Activated naive CD8-positive, alpha-beta T cell (primary cell): ENCODE measurements around the gene WFDC12.
"Not testable (repeated sequence)": the region's sequence is repeated elsewhere in the genome, so short reads cannot be mapped to it uniquely, and the experiment has no call there.

Experiments
- H3K27ac Mint-ChIP-seq: one replicate; pipeline ENCODE4 v1.8.0; 2021; ENCODE audit warnings: mixed read lengths
- H3K27me3 Mint-ChIP-seq: one replicate; pipeline ENCODE4 v1.8.0; 2021; ENCODE audit warnings: mixed read lengths
- H3K36me3 Mint-ChIP-seq: one replicate; pipeline ENCODE4 v1.8.0; 2021; ENCODE audit warnings: mixed read lengths
- H3K4me1 Mint-ChIP-seq: one replicate; pipeline ENCODE4 v1.8.0; 2021; ENCODE audit warnings: low read depth, mixed read lengths
- H3K4me3 Mint-ChIP-seq: one replicate; pipeline ENCODE4 v1.8.0; 2021; ENCODE audit warnings: mild to moderate bottlenecking, mixed read lengths
- H3K9me3 Mint-ChIP-seq: one replicate; pipeline ENCODE4 v1.8.0; 2021; ENCODE audit warnings: low read depth, mixed read lengths

WFDC12 gene

DNA sequence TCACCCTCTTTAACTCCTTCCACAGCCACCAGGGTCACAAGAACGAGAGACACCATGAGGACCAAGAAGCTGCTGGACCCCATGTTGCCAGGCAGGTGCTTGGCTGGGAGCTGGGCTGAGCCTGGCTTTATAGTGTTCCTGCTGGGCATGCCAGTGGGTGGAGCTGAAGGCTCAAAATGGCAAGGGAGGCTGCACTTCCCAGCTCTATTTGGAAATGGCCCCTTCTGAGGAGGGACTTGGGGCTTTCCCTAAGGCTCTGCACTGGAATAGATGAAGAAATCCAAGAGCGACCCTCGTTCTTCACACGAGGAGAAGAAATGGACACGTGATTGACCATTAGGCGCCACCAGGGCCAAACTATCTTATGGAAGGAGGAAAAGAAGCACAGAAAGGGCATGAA, at the start of gene WFDC12:
TSS of gene WFDC12 (minus strand) at position 101 of the 400 bp plus-strand sequence. CDS start at position 83, 18 bp downstream.
- Mint-ChIP-seq H3K4me3 (no peak within 1 kb of the TSS), H3K36me3 (peaks cover 3% of the 10 kb centered on the region), H3K27me3 (peaks cover 25% of the 10 kb centered on the region), H3K4me1 (no peaks in the 10 kb centered on the region), H3K27ac (no peak within 1 kb of the TSS), H3K9me3 (no peaks in the 10 kb centered on the region)

GRCh38 chr20:45173522-45173921, 49.3 kb upstream of the WFDC12 start:
- peaks cover 16% of the 10 kb centered on the region for H3K27me3 Mint-ChIP-seq
- peaks cover 4% of the 10 kb centered on the region for H3K9me3 Mint-ChIP-seq
- no peak overlapping the region for H3K4me3 Mint-ChIP-seq
- peaks cover 4% of the 10 kb centered on the region for H3K36me3 Mint-ChIP-seq
- no peaks in the 10 kb centered on the region for H3K4me1 Mint-ChIP-seq
- no peak overlapping the region for H3K27ac Mint-ChIP-seq

DNA sequence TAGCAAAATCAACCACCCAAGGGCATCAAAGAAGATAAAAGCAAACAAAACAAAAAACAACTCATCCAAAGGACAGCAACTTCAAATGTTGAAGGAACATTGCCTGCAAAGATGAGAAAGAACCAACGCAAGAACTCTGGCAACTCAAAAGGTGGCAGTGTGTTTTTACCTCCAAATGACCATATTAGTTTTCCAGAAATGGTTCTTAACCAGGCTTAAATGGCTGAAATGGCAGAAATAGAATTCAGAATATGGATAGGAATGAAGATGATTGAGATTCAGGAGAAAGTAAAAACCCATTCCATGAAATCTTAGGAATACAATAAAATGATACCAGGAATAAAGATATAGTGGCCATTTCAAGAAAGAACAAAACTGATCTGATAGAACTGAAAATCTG, 40.6 kb upstream of the WFDC12 start:
- Mint-ChIP-seq H3K27ac (no peak overlapping the region), H3K36me3 (peaks cover 3% of the 10 kb centered on the region), H3K27me3 (peaks cover 37% of the 10 kb centered on the region), H3K4me1 (no peaks in the 10 kb centered on the region), H3K4me3 (no peak overlapping the region), H3K9me3 (peaks cover 28% of the 10 kb centered on the region)

GRCh38 chr20:45163083-45163803, 39.0 kb upstream of the WFDC12 start:
- Mint-ChIP-seq H3K27me3 (peaks cover 37% of the 10 kb centered on the region), H3K9me3 (peaks cover 37% of the 10 kb centered on the region), H3K36me3 (peaks cover 9% of the 10 kb centered on the region)

GRCh38 chr20:45157962-45158361, 33.7 kb upstream of the WFDC12 start:
- Mint-ChIP-seq H3K4me3 (no peak overlapping the region), H3K27ac (no peak overlapping the region), H3K36me3 (peaks cover 13% of the 10 kb centered on the region), H3K27me3 (peaks cover 30% of the 10 kb centered on the region), H3K9me3 (peaks cover 28% of the 10 kb centered on the region), H3K4me1 (no peaks in the 10 kb centered on the region)

More at GRCh38 chr20:45163083-45163803, 39.0 kb upstream of the WFDC12 start:
- Mint-ChIP-seq H3K4me1 (no peaks in the 10 kb centered on the region), H3K27ac (no peak overlapping the region), H3K4me3 (no peak overlapping the region)

DNA sequence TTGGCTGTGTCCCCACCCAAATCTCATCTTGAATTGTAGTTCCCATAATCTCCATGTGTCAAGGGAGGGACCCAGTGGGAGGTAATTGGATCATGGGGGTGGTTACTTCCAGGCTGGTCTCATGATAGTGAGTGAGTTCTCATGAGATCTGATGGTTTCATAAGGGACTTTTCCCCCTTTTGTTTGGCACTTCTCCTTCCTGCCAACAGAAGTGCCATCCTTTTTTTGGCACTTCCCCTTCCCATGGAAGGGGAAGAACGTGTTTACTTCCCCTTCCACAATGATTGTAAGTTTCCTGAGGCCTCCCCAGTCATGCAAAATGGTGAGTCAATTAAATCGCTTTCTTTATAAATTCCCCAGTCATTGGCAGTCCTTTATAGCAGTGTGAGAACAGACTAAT, 32.4 kb upstream of the WFDC12 start:
- Mint-ChIP-seq H3K36me3 (peaks cover 10% of the 10 kb centered on the region), H3K9me3 (peaks cover 19% of the 10 kb centered on the region), H3K4me1 (no peaks in the 10 kb centered on the region), H3K4me3 (no peak overlapping the region), H3K27ac (no peak overlapping the region), H3K27me3 (peaks cover 23% of the 10 kb centered on the region)

DNA sequence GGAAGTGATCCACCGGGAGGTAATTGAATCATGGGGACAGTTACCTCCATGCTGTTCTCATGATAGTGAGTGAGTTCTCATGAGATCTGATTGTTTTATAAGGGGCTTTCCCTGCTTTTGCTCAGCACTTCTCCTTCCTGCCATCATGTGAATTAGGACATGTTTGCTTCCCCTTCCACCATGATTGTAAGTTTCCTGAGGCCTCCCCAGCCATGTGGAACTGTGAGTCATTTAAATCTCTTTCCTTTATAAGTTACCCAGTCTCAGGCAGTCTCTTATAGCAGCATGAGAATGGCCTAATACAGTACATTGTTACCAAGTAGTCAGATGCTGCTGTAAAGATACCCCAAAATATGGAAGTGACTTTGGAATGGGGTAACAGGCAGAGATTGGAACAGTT, 30.5 kb upstream of the WFDC12 start:
- H3K36me3 Mint-ChIP-seq, H3K4me3 Mint-ChIP-seq, H3K27ac Mint-ChIP-seq, H3K4me1 Mint-ChIP-seq: not testable (repeated sequence)
- H3K27me3 Mint-ChIP-seq: peaks cover 19% of the 10 kb centered on the region
- H3K9me3 Mint-ChIP-seq: peaks cover 14% of the 10 kb centered on the region

GRCh38 chr20:45154183-45154582, 29.9 kb upstream of the WFDC12 start:
- peaks cover 21% of the 10 kb centered on the region for H3K27me3 Mint-ChIP-seq
- no peaks in the 10 kb centered on the region for H3K4me1 Mint-ChIP-seq
- H3K36me3 Mint-ChIP-seq: peaks cover 9% of the 10 kb centered on the region
- H3K27ac Mint-ChIP-seq: no peak overlapping the region
- H3K4me3 Mint-ChIP-seq: no peak overlapping the region
- peaks cover 10% of the 10 kb centered on the region for H3K9me3 Mint-ChIP-seq

- H3K4me3 Mint-ChIP-seq: no peak overlapping the region
- peaks cover 6% of the 10 kb centered on the region for H3K9me3 Mint-ChIP-seq
- peaks cover 18% of the 10 kb centered on the region for H3K27me3 Mint-ChIP-seq
- H3K36me3 Mint-ChIP-seq: peaks cover 5% of the 10 kb centered on the region
- H3K4me1 Mint-ChIP-seq: no peaks in the 10 kb centered on the region
- H3K27ac Mint-ChIP-seq: no peak overlapping the region
Measured at GRCh38 chr20:45153752-45154151, 29.5 kb upstream of the WFDC12 start.

GRCh38 chr20:45153147-45153546, 28.9 kb upstream of the WFDC12 start:
- Mint-ChIP-seq H3K36me3 (peaks cover 3% of the 10 kb centered on the region), H3K4me1 (no peaks in the 10 kb centered on the region), H3K27ac (no peak overlapping the region), H3K27me3 (peaks cover 22% of the 10 kb centered on the region), H3K9me3 (no peaks in the 10 kb centered on the region), H3K4me3 (no peak overlapping the region)

- Mint-ChIP-seq H3K27me3 (peaks cover 24% of the 10 kb centered on the region), H3K4me1 (no peaks in the 10 kb centered on the region), H3K27ac (no peak overlapping the region), H3K4me3 (no peak overlapping the region), H3K9me3 (no peaks in the 10 kb centered on the region), H3K36me3 (peaks cover 3% of the 10 kb centered on the region)
Measured at GRCh38 chr20:45152405-45152804, 28.1 kb upstream of the WFDC12 start.

DNA sequence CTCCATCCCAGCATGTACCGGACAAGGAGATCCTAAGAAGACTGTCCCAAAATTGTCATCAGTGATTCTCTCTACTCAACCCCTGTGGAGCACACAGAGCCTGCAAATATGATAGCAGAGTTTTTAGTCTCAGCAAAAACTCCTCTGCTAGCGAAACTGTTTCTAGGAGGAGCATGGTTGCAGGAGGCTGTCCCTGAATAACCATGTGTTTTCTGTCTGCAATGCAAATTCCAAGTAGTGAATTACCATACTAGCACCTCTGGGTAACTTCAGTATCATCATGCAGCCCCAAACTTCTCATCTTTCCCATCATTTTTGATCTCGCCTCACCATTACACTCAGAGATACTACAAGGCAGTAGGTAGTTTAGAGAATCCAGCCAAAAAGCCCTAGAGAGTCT, 24.8 kb upstream of the WFDC12 start:
- Mint-ChIP-seq H3K36me3 (no peaks in the 10 kb centered on the region), H3K27ac (no peak overlapping the region), H3K27me3 (peaks cover 16% of the 10 kb centered on the region), H3K4me3 (no peak overlapping the region), H3K9me3 (no peaks in the 10 kb centered on the region), H3K4me1 (no peaks in the 10 kb centered on the region)

DNA sequence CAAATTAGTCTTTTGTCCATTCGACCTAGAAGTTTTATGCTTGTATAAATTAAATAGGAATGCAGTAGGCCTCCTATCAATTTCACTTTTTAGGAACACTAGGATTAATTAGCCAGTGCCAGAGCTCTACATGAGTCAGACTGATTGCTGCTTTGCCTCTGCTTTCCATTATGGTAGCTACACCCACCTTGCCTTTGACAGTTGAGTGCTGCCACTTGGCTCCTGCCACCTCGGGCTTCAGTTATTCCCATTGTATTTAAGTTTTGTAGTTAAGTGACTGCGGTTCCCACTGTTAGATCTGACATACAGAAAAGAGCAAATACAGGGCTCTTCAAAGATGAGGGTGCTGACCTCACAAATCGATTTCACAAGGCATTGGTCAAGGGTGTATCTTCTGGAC, 16.6 kb upstream of the WFDC12 start:
- no peak overlapping the region for H3K4me3 Mint-ChIP-seq
- H3K27ac Mint-ChIP-seq: no peak overlapping the region
- H3K4me1 Mint-ChIP-seq: no peaks in the 10 kb centered on the region
- H3K9me3 Mint-ChIP-seq: no peaks in the 10 kb centered on the region
- H3K36me3 Mint-ChIP-seq: no peaks in the 10 kb centered on the region
- H3K27me3 Mint-ChIP-seq: peaks cover under 1% of the 10 kb centered on the region

- not testable (repeated sequence) for H3K4me1 Mint-ChIP-seq, H3K36me3 Mint-ChIP-seq, H3K27me3 Mint-ChIP-seq, H3K9me3 Mint-ChIP-seq, H3K27ac Mint-ChIP-seq, H3K4me3 Mint-ChIP-seq
Measured at GRCh38 chr20:45139733-45140375, 15.6 kb upstream of the WFDC12 start.

GRCh38 chr20:45138561-45139300, 14.5 kb upstream of the WFDC12 start:
- no peaks in the 10 kb centered on the region for H3K9me3 Mint-ChIP-seq
- H3K36me3 Mint-ChIP-seq: peaks cover 4% of the 10 kb centered on the region
- no peak overlapping the region for H3K27ac Mint-ChIP-seq
- H3K4me3 Mint-ChIP-seq: no peak overlapping the region
- H3K27me3 Mint-ChIP-seq: peaks cover 5% of the 10 kb centered on the region
- H3K4me1 Mint-ChIP-seq: no peaks in the 10 kb centered on the region
